Endothelial cell (in vitro differentiated cells): ENCODE data around the gene GFOD2. TPM values are rescaled to one million over a fixed set of nuclear protein-coding genes. Genes with fewer than 3 reads are reported as not detected.
A peak's percentile ranks its signal among the peaks of the same experiment; 100 is the strongest.

Experiments used
- DNase-seq: peaks from one replicate; pipeline ENCODE4 v3.0.0; 2021; ENCODE audit warnings: low spot score
- H3K27ac Mint-ChIP-seq: one replicate; pipeline ENCODE4 v1.8.0; 2021; ENCODE audit warnings: mixed read lengths, inconsistent platforms; ENCODE audit not compliant: unreplicated experiment
- H3K27me3 Mint-ChIP-seq: one replicate; pipeline ENCODE4 v1.8.0; 2021; ENCODE audit warnings: mild to moderate bottlenecking, moderate library complexity, mixed read lengths, inconsistent platforms; ENCODE audit not compliant: unreplicated experiment
- H3K36me3 Mint-ChIP-seq: one replicate; pipeline ENCODE4 v1.8.0; 2021; ENCODE audit warnings: mild to moderate bottlenecking, low read depth, mixed read lengths, inconsistent platforms; ENCODE audit not compliant: unreplicated experiment
- H3K4me1 Mint-ChIP-seq: one replicate; pipeline ENCODE4 v1.8.0; 2021; ENCODE audit warnings: mild to moderate bottlenecking, mixed read lengths, inconsistent platforms; ENCODE audit not compliant: unreplicated experiment
- H3K4me3 Mint-ChIP-seq: one replicate; pipeline ENCODE4 v1.8.0; 2021; ENCODE audit warnings: mild to moderate bottlenecking, mixed read lengths, inconsistent platforms; ENCODE audit not compliant: unreplicated experiment
- H3K9me3 Mint-ChIP-seq: one replicate; pipeline ENCODE4 v1.8.0; 2021; ENCODE audit warnings: mixed read lengths, inconsistent platforms; ENCODE audit not compliant: unreplicated experiment
- total RNA-seq: library from RNA; stranded (reverse); fragmentation: NEBNext Ultra II Directional; extraction: Animal tissue kit (Norgen Biotek cat#: 25700); gene quantifications from one replicate; pipeline ENCODE4 v1.2.1, GENCODE V29; 2021; ENCODE audit not compliant: unreplicated experiment
- TF ChIP-seq, protein P1 (sequence below): fragments of 200-600 bp; sonication (generic); IDR thresholded peaks from one replicate; pipeline ENCODE4 v1.5.0; 2021; ENCODE audit warnings: antibody characterized with exemption; ENCODE audit not compliant: unreplicated experiment

Gene GFOD2
- total RNA-seq, 1 donor from 2014 or later, result 44.2 TPM

DNA sequence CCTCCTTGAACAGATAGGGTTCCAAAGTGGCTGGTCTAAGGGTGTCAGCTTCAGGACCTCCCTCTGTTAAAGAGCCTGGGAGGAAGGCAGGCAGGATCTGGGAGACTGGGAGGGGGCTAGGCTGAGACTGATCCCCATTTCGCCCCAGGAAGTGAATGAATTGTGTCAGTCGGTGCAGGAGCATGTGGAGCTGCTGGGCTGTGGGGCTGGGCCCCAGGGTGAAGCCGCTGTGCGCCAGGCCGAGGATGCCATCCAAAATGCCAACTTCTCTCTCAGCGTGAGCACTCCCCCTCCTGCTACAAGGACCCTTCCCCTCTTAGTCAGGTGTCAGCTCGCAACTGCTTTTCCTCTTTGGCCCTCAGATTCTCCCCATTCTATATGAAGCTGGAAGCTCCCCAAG is 68.1 kb downstream of the GFOD2 start:
- no peak overlapping the region for H3K4me3 Mint-ChIP-seq
- H3K27ac Mint-ChIP-seq, result no peak overlapping the region
- TF ChIP-seq, protein P1, sequence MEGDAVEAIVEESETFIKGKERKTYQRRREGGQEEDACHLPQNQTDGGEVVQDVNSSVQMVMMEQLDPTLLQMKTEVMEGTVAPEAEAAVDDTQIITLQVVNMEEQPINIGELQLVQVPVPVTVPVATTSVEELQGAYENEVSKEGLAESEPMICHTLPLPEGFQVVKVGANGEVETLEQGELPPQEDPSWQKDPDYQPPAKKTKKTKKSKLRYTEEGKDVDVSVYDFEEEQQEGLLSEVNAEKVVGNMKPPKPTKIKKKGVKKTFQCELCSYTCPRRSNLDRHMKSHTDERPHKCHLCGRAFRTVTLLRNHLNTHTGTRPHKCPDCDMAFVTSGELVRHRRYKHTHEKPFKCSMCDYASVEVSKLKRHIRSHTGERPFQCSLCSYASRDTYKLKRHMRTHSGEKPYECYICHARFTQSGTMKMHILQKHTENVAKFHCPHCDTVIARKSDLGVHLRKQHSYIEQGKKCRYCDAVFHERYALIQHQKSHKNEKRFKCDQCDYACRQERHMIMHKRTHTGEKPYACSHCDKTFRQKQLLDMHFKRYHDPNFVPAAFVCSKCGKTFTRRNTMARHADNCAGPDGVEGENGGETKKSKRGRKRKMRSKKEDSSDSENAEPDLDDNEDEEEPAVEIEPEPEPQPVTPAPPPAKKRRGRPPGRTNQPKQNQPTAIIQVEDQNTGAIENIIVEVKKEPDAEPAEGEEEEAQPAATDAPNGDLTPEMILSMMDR, result no peak
- H3K27me3 Mint-ChIP-seq, result peaks cover 31% of the 10 kb centered on the region
- H3K9me3 Mint-ChIP-seq, result no peaks in the 10 kb centered on the region
- peaks cover 9% of the 10 kb centered on the region for H3K4me1 Mint-ChIP-seq
- H3K36me3 Mint-ChIP-seq, result peaks cover 14% of the 10 kb centered on the region
- DNase-seq, result no peak

DNA sequence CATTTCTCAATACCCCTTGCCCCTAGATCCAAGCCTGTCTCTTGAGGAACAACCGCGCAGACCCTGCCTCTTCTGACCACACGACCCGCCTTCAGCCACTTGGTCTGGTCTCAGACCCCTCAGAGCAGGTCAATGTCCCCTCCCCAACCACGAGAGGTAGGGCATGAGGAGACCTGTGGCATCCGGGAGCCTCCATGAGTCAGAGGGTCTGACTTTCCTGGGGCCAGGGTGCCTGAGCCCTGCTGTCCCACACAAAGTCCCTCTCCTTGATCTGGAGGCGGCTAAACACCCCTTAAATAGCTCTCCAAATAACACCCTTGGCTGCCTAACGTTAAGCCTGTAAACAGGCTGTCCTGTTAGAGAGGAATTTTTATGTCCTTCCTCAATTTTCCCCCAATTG is 69.1 kb downstream of the GFOD2 start:
- Mint-ChIP-seq H3K27ac (peak overlapping the region; percentile 28), H3K27me3 (peaks cover 23% of the 10 kb centered on the region), H3K4me3 (peak overlapping the region; percentile 37), H3K4me1 (peaks cover 9% of the 10 kb centered on the region), H3K9me3 (no peaks in the 10 kb centered on the region), H3K36me3 (peaks cover 8% of the 10 kb centered on the region)
- DNase-seq, result no peak
- TF ChIP-seq, protein P1, result no peak

DNA sequence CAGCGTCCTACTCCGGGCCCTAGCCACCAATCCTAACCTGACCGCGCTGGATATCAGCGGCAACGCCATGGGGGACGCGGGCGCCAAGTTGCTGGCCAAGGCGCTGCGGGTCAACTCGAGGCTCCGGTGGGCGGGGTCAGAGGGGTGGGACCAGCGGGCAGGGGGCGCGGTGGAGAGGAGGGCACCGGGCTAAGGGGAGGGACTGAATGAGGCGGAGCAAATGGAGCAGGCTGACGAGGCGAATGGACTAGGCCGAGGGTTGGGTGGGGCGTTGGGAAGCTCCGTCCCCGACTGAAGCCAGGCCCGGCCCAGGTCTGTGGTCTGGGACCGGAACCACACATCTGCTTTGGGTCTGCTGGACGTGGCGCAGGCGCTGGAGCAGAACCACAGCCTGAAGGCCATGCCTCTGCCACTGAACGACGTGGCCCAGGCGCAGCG is 69.6 kb downstream of the GFOD2 start:
- H3K27ac Mint-ChIP-seq, result no peak overlapping the region
- peaks cover 9% of the 10 kb centered on the region for H3K4me1 Mint-ChIP-seq
- no peaks in the 10 kb centered on the region for H3K9me3 Mint-ChIP-seq
- H3K27me3 Mint-ChIP-seq, result peaks cover 20% of the 10 kb centered on the region
- DNase-seq, result peak; percentile 56
- peak overlapping the region; percentile 37 for H3K4me3 Mint-ChIP-seq
- TF ChIP-seq, protein P1, result no peak
- peaks cover 8% of the 10 kb centered on the region for H3K36me3 Mint-ChIP-seq

DNA sequence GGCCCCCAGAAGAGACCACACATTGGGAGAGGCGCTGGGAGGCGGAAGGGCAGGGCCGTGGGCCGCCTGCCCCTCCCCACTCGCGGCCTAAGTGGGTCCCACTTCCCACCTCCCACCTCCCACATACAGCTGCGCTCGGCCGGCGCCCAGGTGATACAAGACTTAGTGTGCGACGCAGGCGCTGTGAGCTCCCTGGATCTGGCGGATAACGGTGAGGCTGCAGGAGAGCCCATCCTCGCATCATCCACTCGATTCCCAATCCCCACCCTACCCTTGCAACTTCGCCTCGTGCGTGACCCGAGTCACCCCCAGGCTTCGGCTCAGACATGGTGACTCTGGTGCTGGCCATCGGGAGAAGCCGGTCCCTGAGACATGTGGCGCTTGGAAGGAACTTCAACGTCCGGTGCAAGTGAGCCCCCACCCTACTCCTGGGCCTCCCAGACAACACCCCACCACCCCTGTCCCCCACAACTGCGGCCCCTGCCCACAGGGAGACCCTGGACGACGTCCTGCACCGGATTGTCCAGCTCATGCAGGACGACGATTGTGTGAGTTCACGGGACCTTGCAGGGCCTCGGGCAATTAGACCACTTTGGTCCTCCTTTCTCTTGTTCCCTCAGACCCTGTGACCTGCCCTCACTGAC is 70.2 kb downstream of the GFOD2 start:
- TF ChIP-seq, protein P1, result no peak
- no peaks in the 10 kb centered on the region for H3K9me3 Mint-ChIP-seq
- peaks cover 20% of the 10 kb centered on the region for H3K27me3 Mint-ChIP-seq
- H3K27ac Mint-ChIP-seq, result no peak overlapping the region
- no peak for DNase-seq
- peaks cover 9% of the 10 kb centered on the region for H3K4me1 Mint-ChIP-seq
- H3K4me3 Mint-ChIP-seq, result no peak overlapping the region
- peaks cover 8% of the 10 kb centered on the region for H3K36me3 Mint-ChIP-seq

DNA sequence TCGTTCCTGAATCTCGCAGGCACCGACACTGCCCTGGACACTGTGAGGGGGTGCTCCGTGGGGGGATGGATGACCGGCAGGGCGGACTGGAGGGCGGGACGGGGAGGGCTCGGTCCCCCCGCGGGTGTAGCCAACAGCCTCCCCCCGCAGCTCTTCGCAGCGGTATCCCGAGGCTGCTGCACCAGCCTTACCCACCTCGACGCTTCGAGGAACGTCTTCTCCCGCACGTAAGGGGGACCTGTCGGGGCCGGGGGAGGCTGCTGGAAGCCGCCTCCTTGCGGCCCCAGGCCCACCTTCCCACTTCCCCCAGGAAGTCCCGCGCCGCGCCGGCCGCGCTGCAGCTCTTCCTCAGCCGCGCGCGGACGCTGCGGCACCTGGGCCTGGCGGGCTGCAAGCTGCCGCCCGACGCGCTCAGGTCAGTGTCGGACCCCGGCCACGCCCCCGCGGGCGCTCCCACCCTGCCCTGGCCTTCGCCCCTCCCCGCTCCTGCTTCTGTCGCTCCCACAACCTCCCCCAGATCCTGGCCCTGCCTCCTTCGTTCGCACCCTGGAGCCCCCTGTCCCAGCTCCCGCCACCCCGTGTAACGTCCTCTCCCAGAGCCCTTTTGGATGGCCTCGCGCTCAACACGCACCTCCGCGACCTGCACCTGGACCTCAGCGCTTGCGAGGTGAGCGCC is 70.9 kb downstream of the GFOD2 start:
- DNase-seq, result no peak
- Mint-ChIP-seq H3K4me3 (no peak overlapping the region), H3K36me3 (peaks cover 8% of the 10 kb centered on the region), H3K9me3 (no peaks in the 10 kb centered on the region), H3K27me3 (peaks cover 18% of the 10 kb centered on the region), H3K4me1 (peaks cover 7% of the 10 kb centered on the region), H3K27ac (no peak overlapping the region)
- TF ChIP-seq, protein P1, result no peak
